ENCODE results near the gene B3GNT8.
"Not testable (repeated sequence)": the region's sequence is repeated elsewhere in the genome, so short reads cannot be mapped to it uniquely, and the experiment has no call there.

Gene B3GNT8

DNA sequence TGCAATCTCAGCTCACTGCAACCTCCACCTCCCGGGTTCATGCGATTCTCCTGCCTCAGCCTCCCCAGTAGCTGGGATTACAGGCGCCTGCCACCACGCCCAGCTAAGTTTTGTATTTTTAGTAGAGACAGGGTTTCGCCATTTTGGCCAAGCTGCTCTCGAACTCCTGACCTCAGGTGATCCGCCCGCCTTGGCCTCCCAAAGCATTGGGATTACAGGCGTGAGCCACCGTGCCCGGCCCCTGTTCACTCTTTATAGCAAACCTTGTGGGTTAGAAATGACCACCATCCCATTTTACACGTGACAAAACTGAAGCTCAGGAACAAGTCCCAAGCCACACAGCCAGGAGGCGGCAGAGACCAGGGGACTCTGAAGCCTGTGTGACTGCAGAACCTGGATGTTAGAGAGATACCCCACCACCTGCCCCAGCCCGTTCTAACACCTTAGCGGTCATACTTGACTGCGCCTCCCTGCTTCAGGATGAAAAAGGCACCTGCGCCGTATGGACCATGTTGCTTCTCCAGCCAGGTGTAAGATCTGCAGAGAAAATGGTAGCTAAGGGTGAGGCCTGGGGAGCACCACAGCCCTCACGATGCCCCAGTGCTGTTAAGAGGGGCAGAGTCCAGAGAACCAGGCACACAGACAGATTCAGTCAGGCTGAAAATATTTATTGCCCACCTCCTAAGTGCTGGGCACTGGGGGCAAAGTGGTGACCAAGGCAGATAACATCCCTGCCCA lies 8.9 kb upstream of the B3GNT8 start:
- no peak for DNase-seq

- not testable (repeated sequence) for DNase-seq
These were observed 8.2 kb upstream of the B3GNT8 start for GRCh38 chr19:41435376-41435775.

DNA sequence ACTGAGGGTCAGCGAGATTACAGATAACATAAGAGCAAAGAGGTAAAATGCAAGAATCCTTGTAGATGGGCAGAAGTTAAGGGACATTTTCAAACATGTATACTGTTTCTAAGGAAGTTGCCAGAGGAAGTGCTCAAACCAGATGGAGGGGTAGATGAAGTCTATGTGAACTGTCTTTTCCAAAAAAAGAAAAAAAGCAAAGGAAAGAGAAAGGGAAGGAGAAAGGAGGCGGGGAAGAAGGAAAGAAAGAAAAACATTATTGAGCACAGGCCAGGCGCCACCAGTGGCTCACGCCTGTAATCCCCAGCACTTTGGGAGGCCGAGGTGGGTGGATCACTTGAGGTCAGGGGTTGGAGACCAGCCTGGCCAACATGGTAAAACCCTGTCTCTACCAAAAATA lies 7.3 kb upstream of the B3GNT8 start:
- no peak for DNase-seq

DNA sequence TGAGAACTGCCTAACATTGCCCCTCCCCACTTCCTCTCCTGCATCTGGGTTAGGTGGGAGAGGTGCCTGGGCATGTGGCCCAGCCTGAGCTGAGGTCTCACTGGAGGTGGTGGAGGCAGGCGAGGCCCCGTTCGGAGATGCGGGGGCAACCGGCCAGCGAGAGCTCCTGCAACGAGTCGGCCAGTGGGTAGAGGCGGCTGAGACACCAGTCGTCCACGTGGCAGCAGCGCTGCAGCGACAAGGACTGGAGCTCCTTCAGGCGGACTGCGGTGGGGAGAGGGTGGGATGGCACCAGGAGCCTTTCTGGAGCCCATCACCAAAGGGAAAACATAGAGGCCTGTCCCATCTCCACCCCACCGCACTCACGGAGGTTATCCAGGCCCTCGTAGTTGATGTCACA lies 6.0 kb upstream of the B3GNT8 start:
- DNase-seq, result no peak

GRCh38 chr19:41431426-41432386 lies 4.5 kb upstream of the B3GNT8 start:
- no peak for DNase-seq

DNA sequence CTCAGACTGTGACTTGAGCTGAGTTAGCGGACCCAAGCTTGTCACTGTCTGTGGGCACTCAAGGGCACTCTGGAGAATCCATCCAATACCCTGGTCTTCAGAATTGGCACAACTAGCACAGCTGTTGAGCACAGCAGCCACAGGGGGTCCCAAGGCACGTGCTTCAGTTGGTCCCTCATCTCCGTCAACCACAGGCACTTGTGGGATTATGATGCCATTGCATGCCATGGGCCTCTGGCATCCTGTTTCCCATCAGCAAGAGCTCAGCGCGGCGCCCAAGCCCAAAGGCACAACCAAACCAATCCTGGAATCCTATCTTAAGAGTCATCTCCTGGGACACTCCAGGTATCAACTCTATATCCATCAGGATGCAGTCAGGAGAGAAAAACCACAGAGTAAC lies 3.7 kb upstream of the B3GNT8 start:
- DNase-seq, result no peak

DNA sequence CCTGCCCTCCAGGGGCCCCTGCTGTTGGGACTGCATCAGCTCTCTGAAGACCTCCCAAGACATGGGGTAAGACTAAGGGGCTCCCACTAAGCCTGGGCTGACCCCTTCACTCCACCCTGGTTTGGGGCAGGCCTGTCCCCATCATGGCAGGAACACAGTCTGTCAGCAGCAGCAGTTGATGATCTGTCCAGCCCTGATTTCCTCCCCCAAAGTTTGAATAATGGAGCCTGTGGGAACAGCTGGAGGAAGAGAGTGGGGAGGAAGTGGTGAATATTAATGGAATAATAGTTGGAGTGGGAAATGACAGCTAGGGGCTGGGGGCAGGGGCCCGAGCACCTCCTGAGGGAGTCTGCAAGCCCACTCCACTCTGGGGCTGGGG lies 1.3 kb upstream of the B3GNT8 start:
- DNase-seq, result no peak

DNA sequence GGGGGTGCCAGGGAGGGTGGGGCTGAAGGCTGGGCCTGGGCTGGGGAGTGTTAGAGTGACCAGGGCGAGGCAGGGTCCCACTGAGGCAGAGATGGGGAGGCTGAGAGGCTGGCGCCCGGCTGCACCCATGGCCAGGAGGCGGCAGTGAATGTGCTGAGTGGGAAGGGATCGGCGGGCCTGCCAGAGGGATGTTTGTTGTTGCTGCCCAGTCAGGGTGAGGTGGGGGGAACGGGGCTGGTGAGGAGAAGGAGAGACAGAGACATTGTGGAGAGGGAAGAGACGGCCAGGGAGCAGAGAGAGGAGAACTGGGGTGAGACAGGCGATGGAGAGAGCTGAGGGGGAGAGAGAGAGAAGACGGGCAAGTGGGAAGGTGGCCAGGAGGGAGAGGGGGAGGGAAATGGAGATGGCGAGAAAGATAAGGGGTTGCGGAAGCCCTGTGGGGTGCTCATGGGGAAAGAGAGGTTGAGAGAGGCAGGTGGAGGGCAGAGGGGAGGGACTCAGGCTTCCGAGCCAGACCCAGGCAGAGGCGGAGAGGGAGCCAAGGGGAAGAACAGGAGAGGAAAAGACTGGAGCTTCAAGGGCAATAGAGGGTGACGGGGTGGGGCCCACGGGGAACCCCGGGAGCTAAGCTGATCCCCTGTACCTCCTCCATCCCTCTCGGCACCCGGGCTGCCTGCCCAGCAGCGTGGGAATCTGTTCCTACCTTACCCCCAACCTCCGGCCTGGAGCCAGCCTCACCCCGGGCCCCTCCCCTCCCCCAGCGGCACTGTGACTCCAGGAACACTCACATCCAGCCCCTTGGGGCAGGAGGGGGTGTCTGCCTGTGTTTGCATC lies 690 bp upstream of the B3GNT8 start:
- peak; percentile 59 for DNase-seq

DNA sequence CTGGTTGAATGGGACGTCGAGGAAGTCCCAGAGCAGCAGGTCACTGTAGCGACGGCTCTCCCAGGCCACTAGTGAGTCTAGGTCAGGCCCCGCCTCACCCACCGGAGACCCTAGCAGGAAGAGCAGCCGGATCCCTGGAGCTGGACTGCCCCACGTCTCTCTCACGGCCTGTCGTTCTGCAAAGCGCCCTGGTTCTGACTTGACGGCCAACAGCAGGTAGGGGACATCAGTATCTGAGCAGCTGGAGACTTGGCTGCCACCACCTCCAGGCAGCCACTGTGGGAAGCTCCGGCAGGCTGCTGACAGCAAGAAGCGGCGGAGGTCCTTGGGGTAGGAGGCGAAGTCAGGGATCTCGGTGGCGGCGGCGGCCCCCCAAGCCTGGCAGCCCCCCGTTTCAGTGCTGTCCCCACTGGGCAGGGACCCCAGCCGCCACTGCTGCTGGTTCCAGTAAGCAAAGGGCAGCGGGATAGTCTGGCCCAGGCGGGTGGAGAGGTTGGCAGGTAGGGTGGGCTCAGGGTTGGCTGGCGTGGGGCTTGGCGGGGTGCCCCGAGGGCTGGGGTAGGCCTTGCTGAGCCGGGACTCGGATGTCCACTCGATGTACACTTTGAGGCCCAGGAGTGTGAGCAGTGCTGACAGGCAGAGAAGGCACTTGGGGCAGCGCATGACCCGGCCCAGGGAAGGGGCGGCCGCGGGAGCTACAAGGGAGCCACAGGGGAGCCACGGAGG lies 895 bp downstream of the B3GNT8 start:
- DNase-seq, result no peak

DNA sequence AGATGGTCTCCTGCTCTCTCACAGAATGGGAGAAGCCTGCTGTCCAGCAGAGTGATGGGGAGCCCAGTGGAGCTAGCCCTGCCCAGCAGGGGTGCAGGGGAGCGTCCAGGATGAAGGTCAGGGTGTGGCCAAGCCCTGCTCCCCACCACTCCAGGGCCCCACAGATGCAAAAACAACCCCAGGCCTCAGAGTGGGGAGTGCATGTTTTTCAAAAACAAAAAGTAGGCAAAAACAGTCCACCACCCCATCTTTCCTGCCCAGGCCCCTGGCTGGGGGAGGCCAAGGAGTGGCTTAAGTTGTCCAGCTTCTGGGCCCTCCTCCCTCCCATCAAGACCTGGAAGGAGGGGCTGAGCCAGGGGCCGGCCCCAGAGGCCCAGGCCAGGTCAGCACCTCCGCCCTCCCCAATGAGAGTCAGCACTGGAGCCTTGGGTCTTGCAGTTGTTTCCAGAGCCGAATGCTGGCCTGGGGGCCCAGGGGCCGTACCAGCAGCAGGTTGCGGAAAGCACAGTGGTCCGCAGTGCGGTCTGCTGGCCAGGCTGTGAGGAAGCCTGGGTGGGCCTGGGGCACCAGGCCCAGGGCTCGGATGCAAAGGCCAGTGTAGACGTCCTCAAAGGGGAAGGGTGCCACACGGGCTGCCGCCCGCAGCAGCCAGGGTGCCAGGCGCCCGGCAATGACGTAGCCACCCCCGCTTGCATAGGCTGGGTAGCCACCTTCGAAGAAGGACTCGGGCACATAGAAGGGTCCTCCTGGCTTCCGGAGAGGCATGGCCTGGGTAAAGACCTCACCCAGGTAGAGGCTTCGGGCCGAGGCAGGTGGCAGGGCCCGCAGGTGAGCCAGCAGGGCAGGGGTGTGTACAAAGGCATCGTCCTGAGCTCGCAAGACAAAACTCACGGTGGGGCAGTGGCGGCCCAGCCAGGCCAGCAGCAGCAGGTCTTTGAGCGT lies 1.7 kb downstream of the B3GNT8 start:
- DNase-seq, result no peak

GRCh38 chr19:41424335-41425173 lies 2.6 kb downstream of the B3GNT8 start:
- no peak for DNase-seq

- DNase-seq, result no peak
These were observed 4.2 kb downstream of the B3GNT8 start for GRCh38 chr19:41422955-41423354.

GRCh38 chr19:41422456-41422855 lies 4.7 kb downstream of the B3GNT8 start:
- no peak for DNase-seq

DNA sequence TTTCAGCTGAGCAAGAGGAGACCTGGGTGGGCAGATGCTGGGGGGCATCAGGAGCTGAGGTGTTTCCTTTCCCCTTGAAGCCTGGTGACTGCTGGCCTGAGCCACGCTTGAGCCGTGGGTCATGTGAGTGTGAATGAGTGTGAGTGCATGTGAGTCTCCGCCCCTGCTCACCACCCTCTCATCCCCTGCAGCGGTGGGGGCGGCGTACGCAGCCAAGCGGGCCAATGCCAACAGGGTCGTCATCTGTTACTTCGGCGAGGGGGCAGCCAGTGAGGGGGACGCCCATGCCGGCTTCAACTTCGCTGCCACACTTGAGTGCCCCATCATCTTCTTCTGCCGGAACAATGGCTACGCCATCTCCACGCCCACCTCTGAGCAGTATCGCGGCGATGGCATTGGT lies 5.2 kb downstream of the B3GNT8 start:
- no peak for DNase-seq

DNA sequence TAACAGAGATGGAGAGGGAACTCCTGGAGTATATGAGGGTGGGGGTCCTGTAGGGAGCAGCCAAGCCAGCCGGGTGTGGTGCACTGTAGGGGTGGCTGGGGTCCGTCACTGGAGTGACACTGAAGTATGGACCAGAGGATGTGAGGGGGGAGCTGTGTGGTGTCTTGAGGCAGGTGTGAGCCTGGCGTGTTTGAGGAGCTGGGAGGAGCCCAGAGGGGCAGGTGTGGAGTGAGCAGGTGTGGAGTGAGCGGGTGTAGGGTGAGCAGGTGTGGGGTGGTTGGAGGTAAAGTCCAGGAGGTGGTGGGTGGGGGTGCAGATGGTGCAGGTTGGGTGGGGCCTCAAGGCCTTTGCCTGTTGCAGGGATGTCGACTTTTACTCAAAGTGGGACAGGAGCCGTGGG lies 5.9 kb downstream of the B3GNT8 start:
- DNase-seq, result peak; percentile 90

DNA sequence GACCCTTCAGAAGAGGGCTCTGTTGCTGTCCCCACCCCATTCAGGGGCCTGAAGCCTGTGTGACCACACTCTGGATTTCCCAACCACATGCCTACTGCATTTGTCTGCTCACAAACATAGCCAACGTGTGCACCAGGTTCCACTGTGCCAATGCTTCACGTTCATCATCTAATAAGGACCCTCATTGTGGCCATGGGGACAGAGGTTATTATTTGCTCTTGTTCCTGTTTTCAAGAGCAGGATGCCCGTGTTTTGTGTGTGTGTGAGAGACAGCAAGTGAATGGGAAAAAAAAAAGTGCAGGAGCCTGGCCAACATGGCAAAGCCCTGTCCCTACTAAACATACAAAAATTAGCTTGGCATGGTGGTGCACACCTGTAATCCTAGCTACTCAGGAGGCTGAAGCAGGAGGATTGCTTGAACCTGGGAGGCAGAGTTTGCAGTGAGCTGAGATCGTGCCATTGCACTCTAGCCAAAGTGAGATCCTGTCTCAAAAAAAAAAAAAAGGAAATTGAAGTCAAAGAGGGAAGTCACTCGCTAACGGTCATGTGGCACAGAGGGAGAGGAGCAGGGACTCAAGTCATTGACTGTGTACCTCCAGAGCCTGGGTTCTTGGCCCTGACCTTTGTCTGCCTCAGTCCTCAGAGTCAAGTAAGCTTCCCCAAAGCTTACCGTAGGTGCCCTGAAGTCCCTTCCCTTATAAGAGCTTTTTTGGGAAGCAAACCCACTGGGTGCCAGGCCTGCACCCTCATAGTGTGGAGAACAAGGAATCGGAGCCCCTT lies 6.9 kb downstream of the B3GNT8 start:
- DNase-seq, result no peak

DNA sequence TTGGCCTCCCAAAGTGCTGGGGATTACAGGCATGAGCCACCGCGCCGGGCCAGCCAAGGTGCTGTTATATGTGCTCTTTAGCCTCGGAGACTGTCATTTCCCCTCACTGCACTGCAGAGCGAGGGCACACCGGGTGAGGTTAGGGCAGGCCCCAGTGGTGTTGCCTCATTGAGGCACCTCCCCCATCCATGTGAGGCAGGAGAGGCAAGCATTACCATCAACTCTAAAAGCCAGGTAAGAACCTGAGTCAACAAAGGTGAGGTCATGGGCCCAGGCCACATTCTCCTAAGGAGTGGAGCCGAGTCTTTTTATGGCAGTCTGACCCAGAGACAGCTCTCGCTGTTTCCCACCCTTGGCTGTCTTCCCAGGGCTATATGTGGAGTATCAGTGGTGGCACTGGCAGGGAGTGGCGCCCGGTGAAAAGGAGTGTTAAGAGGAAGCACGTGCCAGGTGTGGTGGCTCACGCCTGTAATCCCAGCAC lies 10.9 kb downstream of the B3GNT8 start:
- DNase-seq, result peak; percentile 78

- DNase-seq, result peak; percentile 85
These were observed 12.0 kb downstream of the B3GNT8 start for GRCh38 chr19:41415154-41415571.

GRCh38 chr19:41414461-41414860 lies 12.7 kb downstream of the B3GNT8 start:
- DNase-seq, result no peak

All from NCI-H510A (cell line).